ENCODE measurements around the gene IKBKE. TPM values are rescaled to one million over a fixed set of nuclear protein-coding genes. Genes with fewer than 3 reads are reported as not detected.

IKBKE gene
- total RNA-seq, 1 donor from 2014 or later, result 8.5 TPM

- intact Hi-C loops (cut with DNase I), result no loop called here
- Histone ChIP-seq H3K4me3 (no peak overlapping the region), H3K9me3 (no peaks in the 10 kb centered on the region), H3K27me3 (no peaks in the 10 kb centered on the region), H3K4me1 (no peaks in the 10 kb centered on the region), H3K27ac (no peak overlapping the region), H3K36me3 (no peaks in the 10 kb centered on the region)
- TF ChIP-seq CTCF (IDR thresholded peaks at IDR 0.05), result no peak
- peak; percentile 47 for DNase-seq
- no peak for ATAC-seq
These were observed 54.6 kb downstream of the IKBKE start for GRCh38 chr1:206524739-206525364.

- no peaks in the 10 kb centered on the region for H3K4me1 ChIP-seq
- DNase-seq (peak; percentile 53), ATAC-seq (peak; percentile 19)
- intact Hi-C loops (cut with DNase I), result no loop called here
- H3K36me3 ChIP-seq, result no peaks in the 10 kb centered on the region
- no peaks in the 10 kb centered on the region for H3K27me3 ChIP-seq
- no peaks in the 10 kb centered on the region for H3K9me3 ChIP-seq
- H3K4me3 ChIP-seq, result no peak overlapping the region
- no peak overlapping the region for H3K27ac ChIP-seq
- TF ChIP-seq CTCF (IDR thresholded peaks at IDR 0.05), result no peak
These were observed 56.0 kb downstream of the IKBKE start for GRCh38 chr1:206526064-206526911.

GRCh38 chr1:206529425-206529824 is 59.1 kb downstream of the IKBKE start:
- Histone ChIP-seq H3K36me3 (no peaks in the 10 kb centered on the region), H3K27me3 (no peaks in the 10 kb centered on the region), H3K4me3 (no peak overlapping the region), H3K27ac (no peak overlapping the region), H3K4me1 (no peaks in the 10 kb centered on the region), H3K9me3 (no peaks in the 10 kb centered on the region)
- no peak for TF ChIP-seq CTCF (IDR thresholded peaks at IDR 0.05)
- ATAC-seq (no peak), DNase-seq (no peak)
- intact Hi-C loops (cut with DNase I), result no loop called here

- no peak overlapping the region for H3K4me3 ChIP-seq
- DNase-seq (no peak), ATAC-seq (no peak)
- no peaks in the 10 kb centered on the region for H3K36me3 ChIP-seq
- H3K4me1 ChIP-seq, result no peaks in the 10 kb centered on the region
- H3K9me3 ChIP-seq, result no peaks in the 10 kb centered on the region
- TF ChIP-seq CTCF (IDR thresholded peaks at IDR 0.05), result no peak
- no peaks in the 10 kb centered on the region for H3K27me3 ChIP-seq
- H3K27ac ChIP-seq, result no peak overlapping the region
- intact Hi-C loops (cut with DNase I), result no loop called here
These were observed 62.1 kb downstream of the IKBKE start for GRCh38 chr1:206532368-206532767.

- DNase-seq (no peak), ATAC-seq (no peak)
- H3K36me3 ChIP-seq, result no peaks in the 10 kb centered on the region
- TF ChIP-seq CTCF (IDR thresholded peaks at IDR 0.05), result no peak
- no peaks in the 10 kb centered on the region for H3K9me3 ChIP-seq
- no peaks in the 10 kb centered on the region for H3K27me3 ChIP-seq
- no peak overlapping the region for H3K27ac ChIP-seq
- intact Hi-C loops (cut with DNase I), result no loop called here
- H3K4me1 ChIP-seq, result peaks cover 7% of the 10 kb centered on the region
- no peak overlapping the region for H3K4me3 ChIP-seq
These were observed 64.3 kb downstream of the IKBKE start for GRCh38 chr1:206534552-206534951.

All from upper lobe of right lung (tissue), 1 donor.